C1 segment of cervical spinal cord (tissue), 14 donors: ENCODE results near the gene NTN1.
"Not testable (repeated sequence)": the region's sequence is repeated elsewhere in the genome, so short reads cannot be mapped to it uniquely, and the experiment has no call there.

Experiments used
- DNase-seq, 14 donors: peaks; one replicate each; lab custom pipeline; 2025; lab: John Stamatoyannopoulos, UW

Gene NTN1

DNA sequence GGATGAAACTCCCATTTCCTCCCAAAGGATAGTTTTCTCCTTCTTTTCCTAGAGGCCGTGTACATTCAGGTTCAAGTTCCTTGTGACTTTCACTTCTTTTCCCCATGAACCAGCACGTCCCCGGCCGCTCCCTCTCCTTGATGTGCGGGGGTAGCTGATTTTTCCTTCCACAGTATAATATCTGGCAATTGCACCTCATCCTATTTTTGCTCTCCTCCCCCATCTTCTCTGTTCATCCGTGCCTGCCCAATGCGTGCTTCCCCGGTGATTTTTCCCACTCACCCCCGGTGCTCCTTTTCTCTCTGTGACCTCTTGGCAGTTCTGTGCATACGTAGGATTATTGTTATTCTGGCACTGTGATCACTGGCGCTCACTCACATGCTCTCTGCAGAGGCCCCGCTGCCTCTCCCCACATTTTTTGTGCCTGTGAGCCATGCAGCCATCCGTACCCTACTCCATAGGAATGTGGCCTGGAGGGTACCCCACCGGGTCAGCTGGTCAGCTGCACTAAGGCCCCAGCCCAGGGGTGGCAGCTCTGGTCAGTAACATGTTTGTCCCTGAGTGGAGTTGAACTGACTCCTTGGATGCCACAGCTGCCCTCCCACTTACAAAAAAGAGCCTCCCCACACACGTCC lies 100.0 kb downstream of the NTN1 start:
- DNase-seq = no peak

DNA sequence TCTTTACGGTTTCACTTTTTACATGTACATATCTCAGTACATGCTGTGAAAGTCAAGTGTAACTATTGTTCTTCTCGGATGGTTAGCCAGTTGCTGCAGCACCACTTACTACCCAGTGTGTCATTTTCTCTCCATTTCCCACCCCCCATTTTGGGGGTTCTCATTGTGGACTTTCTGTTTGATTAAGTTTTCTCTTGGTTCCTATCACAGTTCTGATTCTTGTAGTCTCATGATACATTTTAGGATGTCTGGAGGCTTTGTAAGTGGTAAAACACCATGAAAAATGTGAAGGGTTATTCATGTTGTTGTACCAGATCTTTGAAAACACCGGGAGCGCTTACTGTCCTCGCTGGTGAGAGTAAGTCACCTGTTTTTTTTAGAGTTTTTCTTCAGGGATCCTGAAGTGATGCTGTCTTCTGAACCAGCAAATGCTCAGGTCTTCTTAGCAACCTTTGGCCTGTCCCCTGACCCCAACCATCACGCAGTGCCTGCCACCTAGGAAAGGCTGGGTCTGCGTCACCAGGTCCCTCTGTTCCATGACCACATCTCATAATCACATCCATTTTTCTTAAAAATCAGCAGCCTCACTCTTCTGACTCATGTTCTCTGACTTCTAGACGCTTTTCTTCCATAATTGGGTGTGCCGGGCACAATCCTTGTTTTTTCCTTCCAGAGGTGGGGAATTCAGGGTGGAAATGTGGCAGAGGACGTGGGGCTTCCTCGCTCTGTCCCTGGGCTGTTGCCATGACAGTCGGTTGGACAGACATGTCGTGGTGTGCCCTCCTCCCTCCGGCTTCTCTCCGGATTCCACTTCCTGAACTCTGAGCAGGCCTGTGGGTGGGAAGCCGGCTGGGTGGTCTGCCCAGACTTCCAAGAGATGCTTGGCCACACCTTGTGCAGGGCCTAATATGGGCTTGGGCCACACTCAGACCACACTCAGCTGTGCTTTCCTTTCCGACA lies 102.6 kb downstream of the NTN1 start:
- DNase-seq = no peak

DNA sequence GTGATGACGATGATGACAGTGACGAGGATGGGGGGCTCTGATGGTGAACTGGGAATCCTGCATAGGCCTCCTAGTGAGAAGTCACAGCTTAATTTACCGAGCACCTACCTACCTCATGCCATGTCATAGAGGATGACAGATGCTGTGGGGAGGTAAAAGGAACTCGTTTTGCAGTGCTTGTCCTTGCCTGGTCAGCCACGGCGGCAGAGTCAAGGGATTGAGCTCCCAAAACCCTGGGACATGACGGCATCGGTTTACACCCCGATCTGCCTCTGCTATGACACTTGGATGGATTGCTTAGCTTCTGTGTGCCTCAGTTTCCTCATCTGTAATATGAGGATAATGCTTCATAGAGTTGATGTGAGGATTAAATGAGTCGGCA lies 103.2 kb downstream of the NTN1 start:
- DNase-seq = no peak

DNA sequence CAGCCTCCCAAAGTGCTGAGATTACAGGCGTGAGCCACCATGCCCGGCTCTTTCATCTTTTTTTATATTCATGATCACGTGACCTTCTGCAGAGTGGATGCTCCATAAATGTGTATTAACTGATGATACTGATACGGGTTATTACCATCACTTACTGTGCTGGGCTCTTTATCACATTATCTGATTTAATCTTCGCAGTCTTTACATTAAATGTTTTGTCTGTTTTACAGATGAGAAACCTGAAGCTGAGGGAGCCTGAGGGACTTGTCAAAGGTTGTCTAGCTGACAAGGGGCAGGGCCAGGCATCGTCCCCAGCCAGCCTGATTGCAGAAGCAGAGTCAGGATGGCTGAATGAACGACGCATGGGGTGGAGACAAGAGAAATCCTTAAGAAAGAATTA lies 104.4 kb downstream of the NTN1 start:
- no peak for DNase-seq

DNA sequence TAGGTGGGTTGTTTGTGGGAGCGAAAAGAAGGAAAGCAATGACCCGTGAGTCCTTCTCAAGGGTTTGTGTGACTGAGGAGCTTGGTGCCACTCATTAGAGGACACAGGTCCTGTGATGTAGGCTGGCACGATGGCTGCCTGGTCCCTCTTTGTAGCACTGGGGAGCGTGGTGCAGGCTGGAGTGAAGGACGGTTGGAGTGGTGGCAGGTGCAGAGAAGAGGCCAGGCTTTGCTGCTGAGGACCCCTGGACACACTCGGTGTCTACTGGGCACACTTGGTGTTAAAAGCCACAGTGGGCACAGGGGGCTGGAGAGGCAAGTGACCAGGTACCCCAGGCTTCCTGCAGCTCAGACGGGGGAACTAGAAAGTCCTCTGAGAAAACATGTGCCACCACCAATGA lies 106.0 kb downstream of the NTN1 start:
- no peak for DNase-seq

DNA sequence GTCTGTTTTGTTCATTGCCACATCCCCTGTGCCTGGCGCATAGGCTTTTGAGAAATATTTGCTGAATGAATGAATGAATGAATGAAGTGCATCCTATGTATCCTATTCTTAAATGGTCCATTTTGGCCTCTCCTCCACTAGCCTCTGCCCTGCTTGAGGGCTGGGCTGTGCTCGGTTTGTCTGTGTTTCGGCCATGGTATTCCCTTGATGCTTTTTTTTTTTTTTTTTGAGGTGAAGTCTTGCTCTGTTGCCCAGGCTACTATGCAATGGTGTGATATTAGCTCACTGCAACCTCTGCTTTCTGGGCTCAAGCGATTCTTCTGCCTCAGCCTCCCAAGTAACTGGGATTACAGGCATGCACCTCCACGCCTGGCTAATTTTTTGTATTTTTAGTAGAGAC lies 110.1 kb downstream of the NTN1 start:
- DNase-seq = no peak

DNA sequence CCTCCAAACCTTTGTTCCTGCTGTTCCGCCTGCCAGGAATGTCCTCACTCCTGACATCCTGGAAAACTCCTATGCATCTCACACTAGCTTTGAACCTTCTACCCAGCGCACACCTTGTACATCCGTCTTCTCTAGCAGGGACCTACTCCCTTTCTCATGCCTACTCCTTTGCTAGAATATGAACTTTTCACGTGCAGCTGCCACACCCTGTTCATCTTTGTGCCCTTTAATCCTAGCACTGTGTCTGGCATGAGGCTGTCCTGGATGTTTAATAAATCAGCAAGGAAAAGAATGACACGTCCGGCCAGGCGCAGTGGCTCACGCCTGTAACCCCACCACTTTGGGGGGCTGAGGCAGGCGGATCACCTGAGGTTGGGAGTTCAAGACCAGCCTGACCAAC lies 111.0 kb downstream of the NTN1 start:
- DNase-seq = no peak

DNA sequence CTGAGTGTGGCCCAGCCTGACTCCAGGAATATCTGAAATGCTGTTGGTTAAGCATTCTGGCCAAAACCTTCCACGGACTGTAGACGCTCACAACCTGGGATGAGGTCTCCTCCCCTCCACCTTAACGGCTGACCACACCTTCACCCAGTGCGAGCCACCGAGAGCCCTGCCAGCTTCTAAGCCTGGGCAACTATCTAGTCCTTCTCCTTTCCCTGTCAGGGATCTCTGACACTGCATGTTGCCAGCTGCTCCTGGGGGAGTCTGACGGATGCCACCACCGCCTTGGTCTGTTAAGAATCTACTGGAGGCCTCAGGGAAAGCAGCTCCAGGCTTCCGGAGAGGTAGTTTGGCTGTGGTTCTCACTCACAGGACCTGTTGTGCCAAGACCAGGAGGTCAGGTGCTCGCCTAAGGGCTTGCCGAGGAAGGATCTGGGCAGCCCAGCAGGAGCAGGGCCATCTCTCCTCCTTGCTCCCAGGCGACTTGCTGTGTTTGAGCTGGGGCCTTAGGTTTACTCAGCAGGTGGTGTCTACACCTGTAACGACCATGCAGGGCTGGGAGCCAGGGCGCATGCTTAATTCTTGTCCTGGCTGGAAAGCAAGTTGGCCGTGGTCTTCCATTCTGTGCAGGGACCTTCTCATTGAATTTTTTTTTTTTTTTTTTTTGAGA lies 111.8 kb downstream of the NTN1 start:
- DNase-seq = no peak

DNA sequence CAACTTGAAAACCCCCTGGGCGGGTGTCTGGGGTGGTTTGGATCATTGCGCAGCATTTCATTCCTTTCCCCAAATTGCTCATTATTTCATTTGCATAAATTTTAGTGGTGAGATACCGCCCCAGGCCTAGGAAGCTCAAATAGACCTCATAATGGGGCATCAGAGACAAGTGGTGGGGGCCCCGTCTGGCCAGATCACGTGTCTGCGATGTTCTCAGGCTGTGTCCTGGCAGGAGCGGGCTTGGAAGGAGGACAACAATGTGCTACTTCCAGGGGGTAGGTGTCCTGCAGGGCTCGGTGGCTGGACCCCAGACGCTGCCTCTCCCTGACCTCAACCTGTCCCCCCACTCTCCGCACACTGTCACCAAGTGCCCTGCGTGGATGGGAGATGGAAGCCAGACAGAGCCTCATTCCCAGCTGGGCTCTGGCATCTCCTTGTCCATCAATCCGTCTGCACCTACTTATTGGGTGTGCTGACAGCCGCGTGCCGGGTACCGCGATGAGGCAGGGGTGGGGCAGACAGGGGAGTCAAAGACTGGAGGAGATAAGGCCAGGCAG lies 116.9 kb downstream of the NTN1 start:
- no peak for DNase-seq

DNA sequence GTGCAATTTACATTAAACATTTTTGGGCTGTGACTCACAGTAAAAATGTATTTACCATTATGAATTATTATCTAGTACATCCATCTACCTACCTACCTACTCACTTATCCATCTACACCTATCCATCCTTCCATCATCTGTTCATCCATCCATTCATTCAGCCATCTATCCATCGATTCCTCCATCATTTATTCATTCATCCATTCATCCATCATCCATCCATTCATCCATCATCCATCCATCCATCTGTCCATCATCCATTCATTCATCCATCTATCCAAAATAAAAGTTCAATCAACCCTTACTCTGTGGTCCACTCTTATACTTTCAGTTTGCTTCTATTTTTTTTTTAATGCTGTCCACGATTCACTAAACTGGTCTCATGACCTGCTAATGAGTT lies 118.4 kb downstream of the NTN1 start:
- no peak for DNase-seq

DNA sequence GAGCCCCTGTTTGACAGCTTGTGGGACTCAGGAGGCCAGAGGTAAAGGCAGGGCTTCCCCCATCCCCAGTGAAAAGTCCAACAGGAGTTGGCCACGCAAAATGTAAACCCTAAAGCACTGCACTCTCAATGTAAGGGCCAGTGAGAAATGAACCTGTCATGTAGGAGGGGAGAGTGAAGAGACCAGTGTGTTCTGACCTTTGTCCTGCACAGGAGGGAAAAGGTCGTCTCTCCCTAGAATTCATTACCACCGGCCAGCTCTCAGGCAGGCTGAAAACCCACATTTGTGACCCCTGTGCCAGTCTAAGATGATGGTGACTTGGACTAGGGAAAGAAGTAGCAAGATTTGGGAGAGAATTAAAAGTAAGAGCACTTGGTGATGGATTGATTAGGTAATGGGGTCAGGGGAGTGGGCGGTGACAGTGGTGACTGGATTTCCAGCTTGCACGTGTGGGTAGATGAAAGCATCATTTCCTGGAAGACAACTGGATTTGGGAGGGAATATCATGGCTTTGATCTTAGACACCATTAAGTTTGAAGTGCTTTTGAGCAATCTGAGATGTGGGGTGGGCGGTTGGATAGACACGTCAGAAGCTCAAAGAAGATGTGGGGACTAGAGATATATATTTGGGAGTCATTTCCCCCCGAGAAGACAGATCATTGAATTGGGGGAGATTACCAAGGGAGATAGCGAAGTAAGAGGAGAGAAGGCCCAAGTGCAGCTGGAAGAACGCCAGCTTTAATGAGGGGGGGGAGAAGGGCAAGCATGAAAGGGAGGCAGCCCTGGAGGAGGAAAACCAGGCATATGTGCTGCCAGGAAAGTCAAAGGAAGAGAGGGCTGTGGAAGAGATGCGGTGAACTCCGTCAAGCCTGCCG lies 119.5 kb downstream of the NTN1 start:
- no peak for DNase-seq

DNA sequence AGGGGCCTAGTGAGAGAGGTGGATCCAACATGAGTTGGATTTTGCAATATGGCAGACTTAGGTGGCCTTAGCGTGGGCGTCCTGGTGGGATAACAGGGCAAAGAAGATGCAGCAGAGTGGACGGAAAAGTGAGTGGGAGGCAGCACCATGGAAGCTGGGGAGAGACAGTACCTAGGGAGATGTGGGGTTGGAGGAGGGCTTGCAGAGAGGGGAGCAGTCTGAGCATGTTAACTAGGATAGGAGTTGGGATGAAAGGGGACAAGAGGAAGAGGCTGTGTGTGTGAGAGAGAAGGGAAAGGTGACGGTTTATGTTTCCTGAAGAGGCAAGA lies 120.1 kb downstream of the NTN1 start:
- no peak for DNase-seq

DNA sequence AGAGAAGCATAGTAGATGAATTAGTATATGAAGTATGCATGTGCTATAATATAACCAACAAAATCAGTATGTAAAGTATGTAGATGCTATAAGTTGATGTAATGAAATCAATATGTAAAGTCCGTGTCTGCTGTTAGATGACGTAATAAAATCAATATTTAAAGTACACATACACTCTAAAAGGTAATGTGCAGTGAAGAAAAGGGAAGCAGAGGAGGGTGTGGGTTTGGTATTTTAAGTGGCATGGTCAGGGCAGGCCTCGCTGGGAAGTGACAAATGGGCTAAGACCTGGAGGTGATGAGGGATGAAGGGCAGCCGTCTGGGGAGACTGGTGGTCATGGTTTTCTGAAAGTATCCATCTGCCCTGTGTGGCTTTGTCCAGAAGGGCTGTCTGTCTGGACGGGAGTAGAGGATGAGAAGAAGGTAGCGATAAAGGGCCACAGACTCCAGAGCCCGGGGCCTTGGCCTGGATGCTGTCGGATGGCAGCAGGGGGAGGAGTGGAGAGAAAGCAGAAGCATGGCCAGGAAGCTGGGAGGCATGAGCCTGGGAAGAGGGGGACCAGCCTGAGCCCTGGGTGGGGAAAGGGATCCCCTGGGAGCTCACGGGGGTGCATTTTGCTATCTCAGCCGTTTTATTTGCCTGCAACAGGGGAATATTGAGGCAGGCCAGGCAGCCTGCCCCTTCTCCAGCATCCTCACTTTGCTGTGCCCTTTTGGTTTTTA lies 121.6 kb downstream of the NTN1 start:
- DNase-seq = no peak

DNA sequence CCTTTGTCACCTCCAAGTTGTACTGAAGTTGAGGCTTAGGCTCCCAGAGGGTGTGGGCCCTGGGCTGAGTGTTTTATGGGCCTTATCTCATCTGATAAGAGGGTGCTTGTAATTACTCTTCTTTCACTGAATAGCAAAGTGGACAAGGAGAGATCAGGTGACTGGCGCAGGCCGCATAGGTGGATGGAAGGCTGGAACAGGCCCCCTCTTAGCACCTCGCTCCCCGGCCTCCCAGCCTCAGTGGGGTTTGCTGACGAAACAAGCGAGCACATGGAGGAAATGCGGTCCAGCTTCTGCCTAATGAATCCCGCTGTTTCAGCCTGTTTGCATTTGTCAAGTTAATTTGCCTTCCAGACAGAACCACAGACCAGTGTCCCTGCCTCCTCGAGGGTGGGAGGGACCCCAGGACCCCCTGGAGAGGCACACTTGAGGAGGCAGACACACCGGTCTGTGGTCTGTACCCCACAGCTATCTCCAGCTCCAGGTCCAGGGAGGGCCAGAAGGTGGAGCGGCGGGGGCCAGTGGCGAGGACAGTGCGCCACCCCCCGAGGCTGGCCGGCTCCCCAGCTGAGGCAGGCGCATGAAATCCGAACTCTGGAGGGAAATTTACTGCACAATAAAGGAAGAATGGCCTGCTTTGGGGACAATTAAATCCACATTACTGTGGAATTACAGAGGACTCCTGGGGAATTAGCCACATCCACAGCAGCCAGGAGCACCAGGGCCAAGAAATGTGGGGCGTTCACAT lies 123.4 kb downstream of the NTN1 start:
- peak in 1 of 14 donors; percentile 5 for DNase-seq

DNA sequence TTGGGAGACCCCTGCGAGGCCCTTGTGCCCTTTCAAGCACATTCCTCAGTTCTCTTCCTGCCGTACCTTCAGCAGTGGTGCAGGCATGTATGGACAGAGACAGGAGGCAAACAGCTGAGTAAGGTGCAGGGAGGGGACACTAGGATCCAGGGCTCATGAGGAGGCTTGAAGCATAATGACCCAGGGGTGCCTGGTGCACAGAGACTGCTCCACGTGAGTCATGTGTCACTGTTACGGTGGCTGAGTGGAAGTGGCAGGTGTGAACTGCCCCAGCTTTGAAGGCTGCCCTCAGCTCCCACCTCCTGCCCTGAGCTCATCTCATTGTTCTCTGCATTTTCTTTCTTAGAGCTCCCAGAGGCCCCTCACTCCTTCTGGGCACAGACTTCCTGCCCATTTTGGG lies 124.8 kb downstream of the NTN1 start:
- DNase-seq = no peak

DNA sequence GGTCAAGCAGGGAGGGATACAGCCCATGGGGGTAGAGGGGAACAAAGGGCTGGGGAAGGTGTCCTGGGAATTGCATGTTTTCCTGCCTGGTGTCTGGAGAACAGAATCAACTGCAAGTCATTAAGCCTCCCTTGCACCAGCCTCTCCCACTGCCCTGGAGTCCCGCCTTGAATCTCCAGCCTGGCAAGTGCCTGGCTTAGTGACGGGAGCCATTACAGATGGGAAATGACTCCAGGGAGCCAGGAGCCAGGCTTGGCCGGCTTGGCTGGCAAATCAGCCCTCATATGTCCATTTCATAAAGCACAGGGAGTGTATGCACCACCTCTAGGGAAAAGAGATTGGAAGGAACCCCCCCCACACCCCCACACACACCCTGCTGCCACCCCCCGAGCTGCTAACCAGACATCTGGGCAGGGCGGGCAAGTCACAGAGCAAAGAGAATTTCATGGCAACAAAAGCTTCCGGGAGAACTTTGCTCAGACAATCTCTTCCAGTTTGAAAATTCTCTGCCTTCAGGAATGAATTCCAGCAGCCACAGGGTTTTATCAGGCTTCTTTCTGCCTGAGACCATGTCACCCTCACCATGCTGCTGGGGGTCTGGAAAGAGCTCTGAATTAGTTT lies 127.7 kb downstream of the NTN1 start:
- no peak for DNase-seq

DNA sequence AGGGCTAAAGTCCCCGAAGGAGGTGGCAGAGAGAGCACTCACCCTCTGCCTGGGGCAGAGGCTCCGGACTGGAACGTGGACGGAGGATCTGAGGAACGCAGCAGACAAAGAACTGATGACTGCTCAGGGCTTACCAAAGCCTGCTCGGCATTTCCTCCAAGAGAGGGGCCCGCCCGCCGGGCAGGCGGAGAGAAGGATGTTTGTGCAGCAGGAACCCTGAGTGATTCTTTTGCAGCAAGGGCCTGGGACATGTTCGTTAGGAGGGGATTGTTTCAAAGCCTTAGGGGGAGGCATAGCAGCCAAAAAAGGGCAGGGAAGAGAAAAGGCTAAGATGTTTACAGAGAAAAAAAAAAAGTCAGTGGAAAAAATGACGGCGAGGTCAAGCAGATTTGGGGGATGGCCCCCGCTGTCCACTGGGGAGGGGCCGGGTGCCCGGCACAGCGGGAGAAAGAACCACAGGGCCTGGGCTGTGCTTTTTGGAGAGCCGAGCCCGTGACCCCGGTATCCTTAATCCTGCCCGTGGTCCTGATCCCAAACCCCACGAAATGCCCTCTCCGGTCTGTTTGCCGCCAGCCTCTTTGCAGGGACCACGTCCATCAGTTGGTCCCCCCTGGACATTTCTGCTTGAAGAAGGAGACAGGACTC lies 129.3 kb downstream of the NTN1 start:
- no peak for DNase-seq

DNA sequence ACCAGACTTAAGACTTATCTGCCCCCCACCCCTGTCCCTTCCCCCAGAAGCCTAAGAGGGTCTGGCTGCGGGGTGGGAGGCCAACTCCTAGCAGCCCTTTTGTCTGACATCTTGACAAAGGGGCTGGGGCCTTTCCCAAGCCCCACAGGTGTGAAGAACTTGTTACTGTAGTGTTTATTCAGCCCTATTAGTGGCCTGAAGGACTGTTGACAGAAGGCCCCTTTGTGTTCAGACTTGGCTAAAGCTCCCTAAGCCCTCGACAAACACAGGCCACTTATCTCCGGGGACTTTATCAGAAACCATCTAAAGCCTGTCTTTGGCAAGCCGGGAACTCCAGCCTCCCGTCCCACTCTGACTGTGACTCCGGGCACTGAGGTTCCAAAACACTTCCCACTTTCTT lies 129.8 kb downstream of the NTN1 start:
- DNase-seq = peak in 1 of 14 donors; percentile 5

DNA sequence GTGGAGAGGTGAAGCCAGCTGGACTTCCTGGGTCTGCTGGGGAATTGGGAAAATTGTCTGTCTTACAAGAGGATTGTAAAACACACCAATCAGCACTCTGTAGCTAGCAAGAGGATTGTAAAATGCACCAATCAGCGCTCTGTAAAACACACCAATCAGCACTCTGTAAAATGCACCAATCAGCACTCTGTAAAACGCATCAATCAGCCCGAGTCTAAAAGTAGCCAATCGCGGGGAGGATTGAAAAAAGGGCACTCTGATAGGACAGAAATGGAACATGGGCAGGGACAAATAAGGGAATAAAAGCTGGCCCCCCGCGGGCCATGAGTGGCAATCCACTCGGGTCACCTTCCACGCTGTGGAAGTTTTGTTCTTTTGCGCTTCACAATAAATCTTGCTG lies 130.4 kb downstream of the NTN1 start:
- not testable (repeated sequence) for DNase-seq
